ENCODE data around the gene PIF1. TPM values are rescaled to one million over a fixed set of nuclear protein-coding genes. Genes with fewer than 3 reads are reported as not detected.
"Not testable (repeated sequence)": the region's sequence is repeated elsewhere in the genome, so short reads cannot be mapped to it uniquely, and the experiment has no call there.

PIF1 gene
- polyA plus RNA-seq, 2 donors = 5.0 to 9.2 TPM

DNA sequence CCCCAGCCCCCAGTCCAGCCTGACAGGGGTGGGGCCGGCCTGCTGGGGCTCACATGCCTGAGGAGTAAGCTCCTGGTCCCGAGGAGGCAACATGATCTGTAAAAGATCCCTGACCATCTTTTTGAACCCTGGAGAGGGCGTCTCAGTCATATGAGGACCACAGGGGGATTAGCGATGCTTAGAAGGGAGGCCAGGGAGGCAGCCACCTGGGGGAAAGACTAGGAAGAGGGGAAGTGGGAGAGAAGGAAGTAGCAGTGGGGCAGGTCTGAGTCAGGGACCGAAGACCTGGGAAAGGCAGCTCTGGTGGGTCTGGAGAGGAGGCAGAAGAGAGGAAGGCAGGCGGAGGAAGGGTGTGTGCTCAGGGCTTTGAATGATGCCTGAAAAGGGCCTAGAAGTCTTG, 18.9 kb downstream of the PIF1 start:
- H3K36me3 ChIP-seq (ENCODE audit: control insufficient read depth in 2 of 2, insufficient read depth in 2 of 2, low read length in 1 of 2) = no peaks in the 10 kb centered on the region

DNA sequence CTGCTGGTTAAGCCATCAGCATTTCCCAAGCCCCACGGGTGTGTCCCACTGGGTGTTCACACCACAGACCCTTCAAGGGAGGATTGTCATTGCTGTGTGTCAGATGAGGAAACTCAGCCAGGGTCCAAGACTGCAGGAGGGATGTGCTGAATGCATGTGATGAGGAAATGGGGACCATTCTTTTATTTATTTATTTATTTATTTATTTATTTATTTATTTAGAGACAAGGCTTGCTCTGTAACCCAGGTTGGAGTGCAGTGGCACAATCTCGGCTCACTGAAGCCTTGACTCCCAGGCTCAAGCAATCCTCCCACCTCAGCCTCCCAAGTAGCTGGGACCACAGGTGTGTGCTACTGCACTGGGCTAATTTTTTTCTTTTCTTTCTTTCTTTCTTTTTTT, 20.8 kb downstream of the PIF1 start:
- 44 to 69% methylated on average over 2 of the region's 2 CpGs for WGBS, 2 donors
- Histone ChIP-seq H3K9me3 (ENCODE audit: control insufficient read depth in 2 of 2, insufficient read depth in 1 of 2, low read depth in 1 of 2, low read length in 1 of 2) (no peaks in the 10 kb centered on the region), H3K27me3 (ENCODE audit: control insufficient read depth in 1 of 2, insufficient read depth in 2 of 2, low read length in 2 of 2) (no peaks in the 10 kb centered on the region), H3K4me1 (ENCODE audit: control insufficient read depth in 2 of 2, insufficient read depth in 2 of 2, low read length in 1 of 2) (no peaks in the 10 kb centered on the region), H3K4me3 (ENCODE audit: low read depth in 1 of 2, low read length in 2 of 2) (no peak overlapping the region), H3K36me3 (ENCODE audit: control insufficient read depth in 2 of 2, insufficient read depth in 2 of 2, low read length in 1 of 2) (no peaks in the 10 kb centered on the region), H3K27ac (ENCODE audit: low read depth in 2 of 2, low read length in 1 of 2) (no peak overlapping the region)

More for the DNA sequence above, 18.9 kb downstream of the PIF1 start:
- no peaks in the 10 kb centered on the region for H3K9me3 ChIP-seq (ENCODE audit: control insufficient read depth in 2 of 2, insufficient read depth in 1 of 2, low read depth in 1 of 2, low read length in 1 of 2)
- peak overlapping the region; percentile 54 to 72 for H3K27ac ChIP-seq (ENCODE audit: low read depth in 2 of 2, low read length in 1 of 2)
- H3K27me3 ChIP-seq (ENCODE audit: control insufficient read depth in 1 of 2, insufficient read depth in 2 of 2, low read length in 2 of 2) = no peaks in the 10 kb centered on the region
- H3K4me1 ChIP-seq (ENCODE audit: control insufficient read depth in 2 of 2, insufficient read depth in 2 of 2, low read length in 1 of 2) = no peaks in the 10 kb centered on the region
- no peak overlapping the region for H3K4me3 ChIP-seq (ENCODE audit: low read depth in 1 of 2, low read length in 2 of 2)
- 79 to 82% methylated on average over 6 of the region's 6 CpGs for WGBS, 2 donors

DNA sequence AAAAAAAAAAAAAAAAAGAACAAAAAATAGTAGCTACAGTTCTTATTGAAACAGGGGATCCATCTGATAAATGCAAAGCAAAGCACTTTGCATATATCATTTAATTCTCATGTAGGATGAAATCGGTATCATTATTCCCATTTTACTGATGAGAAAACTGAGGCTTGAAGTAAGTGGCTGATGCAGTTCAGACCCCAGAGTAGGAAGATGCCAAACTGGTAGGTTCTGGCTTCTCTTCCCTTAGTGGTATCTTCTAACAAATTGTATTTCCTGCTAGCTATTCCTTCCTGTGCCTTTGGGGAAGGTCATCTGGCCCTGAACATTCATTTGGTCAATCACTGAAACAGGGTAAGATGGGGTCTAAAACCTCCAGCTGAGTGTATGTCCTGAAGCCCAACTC, 21.9 kb downstream of the PIF1 start:
- H3K4me1 ChIP-seq (ENCODE audit: control insufficient read depth in 2 of 2, insufficient read depth in 2 of 2, low read length in 1 of 2) = no peaks in the 10 kb centered on the region
- WGBS, 2 donors = 93 to 94% methylated on average over 1 of the region's 1 CpG

DNA sequence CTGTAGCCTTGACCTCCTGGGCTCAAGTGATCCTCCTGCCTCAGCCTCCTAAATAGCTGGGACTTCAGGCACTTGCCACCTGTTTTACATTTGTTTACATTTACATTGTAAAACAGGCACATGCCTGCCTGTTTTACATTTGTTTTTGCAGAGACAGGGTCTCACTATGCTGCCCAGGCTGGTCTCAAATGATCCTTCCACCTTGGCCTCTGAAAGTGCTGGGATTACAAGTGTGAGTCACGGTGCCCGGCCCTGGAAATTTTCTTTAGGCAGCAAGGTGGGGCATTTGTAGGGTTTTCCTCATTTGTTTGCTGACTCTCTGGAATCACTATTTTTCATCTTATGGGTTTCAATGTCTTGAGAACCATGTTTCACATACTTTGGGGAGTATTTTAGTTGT, 25.0 kb downstream of the PIF1 start:
- H3K4me1 ChIP-seq (ENCODE audit: control insufficient read depth in 2 of 2, insufficient read depth in 2 of 2, low read length in 1 of 2) = no peaks in the 10 kb centered on the region
- H3K36me3 ChIP-seq (ENCODE audit: control insufficient read depth in 2 of 2, insufficient read depth in 2 of 2, low read length in 1 of 2) = no peaks in the 10 kb centered on the region
- H3K4me3 ChIP-seq (ENCODE audit: low read depth in 1 of 2, low read length in 2 of 2) = no peak overlapping the region
- WGBS, 2 donors = 62 to 76% methylated on average over 2 of the region's 2 CpGs
- no peaks in the 10 kb centered on the region for H3K9me3 ChIP-seq (ENCODE audit: control insufficient read depth in 2 of 2, insufficient read depth in 1 of 2, low read depth in 1 of 2, low read length in 1 of 2)
- no peak overlapping the region for H3K27ac ChIP-seq (ENCODE audit: low read depth in 2 of 2, low read length in 1 of 2)
- H3K27me3 ChIP-seq (ENCODE audit: control insufficient read depth in 1 of 2, insufficient read depth in 2 of 2, low read length in 2 of 2) = no peaks in the 10 kb centered on the region

More for the DNA sequence above, 21.9 kb downstream of the PIF1 start:
- Histone ChIP-seq H3K27me3 (ENCODE audit: control insufficient read depth in 1 of 2, insufficient read depth in 2 of 2, low read length in 2 of 2) (no peaks in the 10 kb centered on the region), H3K36me3 (ENCODE audit: control insufficient read depth in 2 of 2, insufficient read depth in 2 of 2, low read length in 1 of 2) (no peaks in the 10 kb centered on the region), H3K9me3 (ENCODE audit: control insufficient read depth in 2 of 2, insufficient read depth in 1 of 2, low read depth in 1 of 2, low read length in 1 of 2) (no peaks in the 10 kb centered on the region), H3K4me3 (ENCODE audit: low read depth in 1 of 2, low read length in 2 of 2) (no peak overlapping the region), H3K27ac (ENCODE audit: low read depth in 2 of 2, low read length in 1 of 2) (no peak overlapping the region)

DNA sequence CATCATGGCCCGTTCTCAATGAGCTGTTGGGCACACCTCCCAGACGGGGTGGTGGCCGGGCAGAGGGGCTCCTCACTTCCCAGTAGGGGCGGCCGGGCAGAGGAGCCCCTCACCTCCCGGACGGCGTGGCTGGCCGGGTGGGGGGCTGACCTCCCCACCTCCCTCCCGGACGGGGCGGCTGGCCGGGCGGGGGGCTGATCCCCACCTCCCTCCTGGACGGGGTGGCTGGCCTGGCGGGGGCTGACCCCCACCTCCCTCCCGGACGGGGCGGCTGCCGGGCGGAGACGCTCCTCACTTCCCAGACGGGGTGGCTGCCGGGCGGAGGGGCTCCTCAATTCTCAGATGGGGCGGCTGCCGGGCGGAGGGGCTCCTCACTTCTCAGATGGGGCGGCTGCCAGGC, 26.5 kb downstream of the PIF1 start:
- H3K27me3 ChIP-seq (ENCODE audit: control insufficient read depth in 1 of 2, insufficient read depth in 2 of 2, low read length in 2 of 2); H3K4me3 ChIP-seq (ENCODE audit: low read depth in 1 of 2, low read length in 2 of 2); H3K27ac ChIP-seq (ENCODE audit: low read depth in 2 of 2, low read length in 1 of 2); H3K4me1 ChIP-seq (ENCODE audit: control insufficient read depth in 2 of 2, insufficient read depth in 2 of 2, low read length in 1 of 2); H3K36me3 ChIP-seq (ENCODE audit: control insufficient read depth in 2 of 2, insufficient read depth in 2 of 2, low read length in 1 of 2); H3K9me3 ChIP-seq (ENCODE audit: control insufficient read depth in 2 of 2, insufficient read depth in 1 of 2, low read depth in 1 of 2, low read length in 1 of 2): not testable (repeated sequence)
- WGBS, 2 donors = 93 to 95% methylated on average over 13 to 28 of the region's 29 CpGs

DNA sequence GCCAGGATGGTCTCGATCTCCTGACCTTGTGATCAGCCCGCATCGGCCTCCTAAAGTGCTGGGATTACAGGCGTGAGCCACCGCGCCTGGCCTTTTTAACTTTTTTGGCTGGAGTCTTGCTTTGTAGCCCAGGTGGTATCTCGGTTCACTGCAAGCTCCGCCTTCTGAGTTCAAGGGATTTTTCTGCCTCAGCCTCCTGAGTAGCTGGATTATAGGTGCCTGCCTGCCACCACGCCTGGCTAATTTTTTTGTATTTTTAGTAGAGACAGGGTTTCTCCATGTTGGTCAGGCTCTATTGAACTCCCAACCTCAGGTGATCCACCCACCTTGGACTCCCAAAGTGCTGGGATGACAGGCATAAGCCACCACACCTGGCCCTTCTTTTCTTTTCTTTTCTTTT, 29.5 kb downstream of the PIF1 start:
- H3K4me3 ChIP-seq (ENCODE audit: low read depth in 1 of 2, low read length in 2 of 2); H3K27ac ChIP-seq (ENCODE audit: low read depth in 2 of 2, low read length in 1 of 2); H3K4me1 ChIP-seq (ENCODE audit: control insufficient read depth in 2 of 2, insufficient read depth in 2 of 2, low read length in 1 of 2); H3K27me3 ChIP-seq (ENCODE audit: control insufficient read depth in 1 of 2, insufficient read depth in 2 of 2, low read length in 2 of 2); H3K9me3 ChIP-seq (ENCODE audit: control insufficient read depth in 2 of 2, insufficient read depth in 1 of 2, low read depth in 1 of 2, low read length in 1 of 2); H3K36me3 ChIP-seq (ENCODE audit: control insufficient read depth in 2 of 2, insufficient read depth in 2 of 2, low read length in 1 of 2): not testable (repeated sequence)
- WGBS, 2 donors = 84 to 87% methylated on average over 9 of the region's 9 CpGs

DNA sequence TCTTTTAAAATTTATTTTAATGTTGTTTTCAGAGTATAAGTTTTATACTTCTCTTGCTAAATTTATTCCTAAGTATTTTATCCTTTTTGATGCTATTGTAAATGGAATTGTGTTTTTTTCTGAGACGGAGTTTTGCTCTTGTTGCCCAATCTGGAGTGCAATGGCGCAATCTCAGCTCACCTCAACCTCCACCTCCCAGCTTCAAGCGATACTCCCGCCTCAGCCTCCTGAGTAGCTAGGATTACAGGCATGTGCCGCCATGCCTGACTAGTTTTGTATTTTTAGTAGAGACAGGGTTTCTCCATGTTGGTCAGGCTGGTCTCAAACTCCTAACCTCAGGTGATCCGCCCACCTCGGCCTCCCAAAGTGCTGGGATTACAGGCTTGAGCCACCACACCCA, 30.1 kb downstream of the PIF1 start:
- 86 to 91% methylated on average over 5 to 7 of the region's 7 CpGs for WGBS, 2 donors
- not testable (repeated sequence) for H3K4me3 ChIP-seq (ENCODE audit: low read depth in 1 of 2, low read length in 2 of 2); H3K27me3 ChIP-seq (ENCODE audit: control insufficient read depth in 1 of 2, insufficient read depth in 2 of 2, low read length in 2 of 2); H3K36me3 ChIP-seq (ENCODE audit: control insufficient read depth in 2 of 2, insufficient read depth in 2 of 2, low read length in 1 of 2); H3K9me3 ChIP-seq (ENCODE audit: control insufficient read depth in 2 of 2, insufficient read depth in 1 of 2, low read depth in 1 of 2, low read length in 1 of 2); H3K4me1 ChIP-seq (ENCODE audit: control insufficient read depth in 2 of 2, insufficient read depth in 2 of 2, low read length in 1 of 2); H3K27ac ChIP-seq (ENCODE audit: low read depth in 2 of 2, low read length in 1 of 2)

DNA sequence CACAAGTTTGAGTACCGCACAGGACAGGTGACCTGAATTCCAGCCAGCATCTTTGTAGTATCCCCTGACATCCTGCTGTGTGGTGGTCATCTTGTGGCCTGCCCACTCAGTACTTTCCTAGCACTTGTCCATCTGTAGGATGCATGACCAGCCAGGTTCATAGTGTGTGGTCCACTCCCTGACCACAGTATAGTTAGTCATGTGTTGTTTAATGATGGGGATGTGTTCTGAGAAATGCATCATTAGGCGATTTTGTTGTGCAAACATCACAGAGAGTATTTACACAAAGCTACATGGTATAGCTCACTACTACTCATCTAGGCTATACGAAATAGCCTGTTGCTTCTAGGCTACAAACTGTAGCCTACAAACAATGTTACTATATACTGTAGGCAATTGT, 33.2 kb downstream of the PIF1 start:
- H3K4me1 ChIP-seq (ENCODE audit: control insufficient read depth in 2 of 2, insufficient read depth in 2 of 2, low read length in 1 of 2) = no peaks in the 10 kb centered on the region
- no peaks in the 10 kb centered on the region for H3K9me3 ChIP-seq (ENCODE audit: control insufficient read depth in 2 of 2, insufficient read depth in 1 of 2, low read depth in 1 of 2, low read length in 1 of 2)
- H3K27me3 ChIP-seq (ENCODE audit: control insufficient read depth in 1 of 2, insufficient read depth in 2 of 2, low read length in 2 of 2) = no peaks in the 10 kb centered on the region
- 81 to 84% methylated on average over 3 of the region's 3 CpGs for WGBS, 2 donors
- no peak overlapping the region for H3K27ac ChIP-seq (ENCODE audit: low read depth in 2 of 2, low read length in 1 of 2)
- H3K4me3 ChIP-seq (ENCODE audit: low read depth in 1 of 2, low read length in 2 of 2) = no peak overlapping the region
- H3K36me3 ChIP-seq (ENCODE audit: control insufficient read depth in 2 of 2, insufficient read depth in 2 of 2, low read length in 1 of 2) = no peaks in the 10 kb centered on the region

DNA sequence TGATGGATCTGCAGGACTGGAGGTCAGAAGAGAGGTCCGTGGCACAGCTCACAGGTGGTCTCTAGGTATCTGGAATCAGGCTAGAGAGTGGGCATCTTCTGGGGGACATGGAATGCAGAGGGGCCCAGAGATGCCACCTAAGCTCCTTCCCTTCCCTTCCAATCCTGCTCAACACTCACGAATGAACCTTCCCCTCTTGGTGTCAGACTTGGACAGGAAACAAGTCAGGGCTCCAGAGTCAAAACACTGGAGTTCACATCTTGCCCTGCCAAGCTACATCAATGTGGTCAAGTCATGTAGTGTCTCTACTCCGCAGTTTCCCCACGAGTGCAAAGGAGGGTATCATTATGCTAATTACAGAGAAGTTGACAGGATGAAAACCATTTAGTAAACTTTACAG, 34.0 kb downstream of the PIF1 start:
- H3K4me1 ChIP-seq (ENCODE audit: control insufficient read depth in 2 of 2, insufficient read depth in 2 of 2, low read length in 1 of 2) = no peaks in the 10 kb centered on the region
- 34 to 48% methylated on average over 4 of the region's 4 CpGs for WGBS, 2 donors
- H3K27me3 ChIP-seq (ENCODE audit: control insufficient read depth in 1 of 2, insufficient read depth in 2 of 2, low read length in 2 of 2) = no peaks in the 10 kb centered on the region
- no peaks in the 10 kb centered on the region for H3K9me3 ChIP-seq (ENCODE audit: control insufficient read depth in 2 of 2, insufficient read depth in 1 of 2, low read depth in 1 of 2, low read length in 1 of 2)
- H3K4me3 ChIP-seq (ENCODE audit: low read depth in 1 of 2, low read length in 2 of 2) = no peak overlapping the region
- no peaks in the 10 kb centered on the region for H3K36me3 ChIP-seq (ENCODE audit: control insufficient read depth in 2 of 2, insufficient read depth in 2 of 2, low read length in 1 of 2)
- no peak overlapping the region for H3K27ac ChIP-seq (ENCODE audit: low read depth in 2 of 2, low read length in 1 of 2)

DNA sequence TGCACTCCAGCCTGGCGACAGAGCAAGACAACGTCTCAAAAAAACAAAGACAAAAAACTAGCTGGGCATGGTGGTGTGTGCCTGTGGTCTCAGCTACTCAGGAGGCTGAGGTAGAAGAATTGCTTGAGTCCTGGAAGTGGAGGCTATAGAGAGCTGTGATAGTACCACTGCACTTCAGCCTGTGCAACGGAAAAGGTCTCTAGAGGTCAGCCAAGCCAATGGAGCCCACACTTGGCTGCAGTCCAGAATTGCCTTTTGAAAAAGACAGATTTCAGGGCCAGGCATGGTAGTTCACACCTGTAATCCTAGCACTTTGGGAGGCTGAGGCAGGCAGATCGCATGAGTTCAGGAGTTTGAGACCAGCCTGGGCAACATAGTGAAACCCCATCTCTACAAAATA, 41.7 kb downstream of the PIF1 start:
- Histone ChIP-seq H3K4me1 (ENCODE audit: control insufficient read depth in 2 of 2, insufficient read depth in 2 of 2, low read length in 1 of 2) (no peaks in the 10 kb centered on the region), H3K27me3 (ENCODE audit: control insufficient read depth in 1 of 2, insufficient read depth in 2 of 2, low read length in 2 of 2) (no peaks in the 10 kb centered on the region)
- WGBS, 2 donors = 88 to 91% methylated on average over 4 of the region's 4 CpGs

More for the DNA sequence above, 41.7 kb downstream of the PIF1 start:
- Histone ChIP-seq H3K36me3 (ENCODE audit: control insufficient read depth in 2 of 2, insufficient read depth in 2 of 2, low read length in 1 of 2) (no peaks in the 10 kb centered on the region), H3K4me3 (ENCODE audit: low read depth in 1 of 2, low read length in 2 of 2) (no peak overlapping the region), H3K9me3 (ENCODE audit: control insufficient read depth in 2 of 2, insufficient read depth in 1 of 2, low read depth in 1 of 2, low read length in 1 of 2) (no peaks in the 10 kb centered on the region), H3K27ac (ENCODE audit: low read depth in 2 of 2, low read length in 1 of 2) (no peak overlapping the region)
